HG02798 (cell line): ENCODE measurements around the gene HSPB8.

ENCODE experiments used
- ATAC-seq: cut with Tn5 transposase; IDR thresholded peaks from one replicate; pipeline ENCODE4 v1.9.1; 2021; ENCODE audit warnings: mild to moderate bottlenecking; ENCODE audit not compliant: unreplicated experiment, poor library complexity

Gene HSPB8, protein sequence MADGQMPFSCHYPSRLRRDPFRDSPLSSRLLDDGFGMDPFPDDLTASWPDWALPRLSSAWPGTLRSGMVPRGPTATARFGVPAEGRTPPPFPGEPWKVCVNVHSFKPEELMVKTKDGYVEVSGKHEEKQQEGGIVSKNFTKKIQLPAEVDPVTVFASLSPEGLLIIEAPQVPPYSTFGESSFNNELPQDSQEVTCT

DNA sequence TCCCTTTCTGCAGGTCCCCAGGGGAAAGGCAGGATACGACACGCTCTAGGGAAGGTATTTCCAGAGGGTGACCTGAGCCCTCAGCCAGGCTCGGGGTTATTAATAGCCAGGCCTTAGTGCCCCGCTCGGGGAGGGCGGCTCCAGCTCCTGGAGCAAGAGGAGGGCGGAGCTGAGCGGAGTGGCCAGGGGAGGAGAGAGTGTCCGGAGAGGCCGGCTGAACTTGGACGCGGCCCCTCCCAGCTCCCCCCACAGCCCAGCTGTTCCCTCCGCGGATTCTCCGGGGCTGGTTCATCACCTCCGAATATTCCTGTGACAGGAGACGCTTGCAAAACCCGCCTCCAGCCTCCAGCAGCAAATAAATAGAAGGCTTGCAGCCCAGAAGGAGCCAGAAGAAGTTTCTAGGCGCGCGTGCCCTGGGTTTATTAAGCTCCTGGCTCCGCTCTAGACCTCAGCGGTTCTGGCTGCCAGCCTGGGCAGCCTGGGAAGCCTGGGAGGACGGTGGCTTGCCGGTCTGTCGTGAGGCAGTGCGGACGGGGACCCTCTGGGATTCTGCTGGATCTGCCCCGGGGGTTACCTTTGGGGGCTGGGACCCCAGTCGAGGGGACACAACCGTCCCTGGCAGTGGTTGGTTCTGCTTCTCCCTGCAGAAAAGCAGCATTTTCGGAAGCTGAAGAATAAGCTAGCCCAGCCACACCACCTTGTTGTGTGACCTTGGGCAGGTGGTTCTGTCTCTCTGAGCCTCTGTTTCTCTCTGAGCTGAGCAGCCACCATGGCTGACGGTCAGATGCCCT is at the start of gene HSPB8:
Gene HSPB8, plus strand, starts transcription at position 388 of the 791 bp plus-strand sequence. Its CDS starts 382 bp downstream, at position 770.
- no peak for ATAC-seq

DNA sequence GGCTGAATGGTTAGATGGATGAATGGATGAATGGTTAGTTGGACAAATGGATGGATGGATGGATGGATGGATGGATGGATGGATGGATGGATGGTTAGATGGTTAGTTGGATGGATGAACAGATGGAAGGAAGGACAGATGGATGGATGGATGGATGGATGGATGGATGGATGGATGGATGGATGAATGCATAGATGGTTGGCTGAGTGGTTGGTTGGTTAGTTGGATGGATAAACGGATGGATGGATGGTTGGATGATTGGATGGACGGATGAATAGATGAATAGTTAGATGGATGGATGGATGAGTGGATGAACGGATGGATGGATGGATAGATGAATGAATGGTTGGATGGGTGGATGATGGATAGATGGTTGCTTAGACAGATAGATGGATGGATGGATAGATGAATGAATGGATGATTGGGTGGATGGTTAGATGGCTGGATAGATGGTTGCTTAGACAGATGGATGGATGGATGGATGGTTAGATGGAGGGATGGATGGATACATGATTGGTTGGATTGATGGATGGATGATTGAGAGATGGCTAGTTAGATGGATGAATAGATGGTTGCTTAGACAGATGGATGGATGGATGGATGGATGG is 48.8 kb upstream of the HSPB8 start:
- ATAC-seq: no peak

DNA sequence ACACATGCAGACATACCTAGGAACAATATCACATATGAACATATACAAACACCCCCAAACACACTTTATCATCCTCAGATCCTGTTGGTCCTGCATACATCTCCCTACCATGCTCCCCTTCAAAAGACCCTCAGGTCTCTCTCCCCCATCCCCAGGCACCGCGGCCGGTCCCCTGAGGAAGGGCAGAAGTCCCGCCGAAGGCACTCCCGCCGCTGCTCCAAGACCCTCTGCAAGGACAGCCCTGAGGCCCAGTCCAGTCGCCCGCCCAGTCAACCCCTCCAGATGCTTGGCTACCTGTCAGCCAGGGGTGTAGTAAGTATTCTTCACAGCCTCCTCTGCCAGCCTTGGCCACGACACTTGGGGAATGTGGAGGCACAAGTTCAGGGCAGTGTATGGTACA is 48.2 kb upstream of the HSPB8 start:
- no peak for ATAC-seq

DNA sequence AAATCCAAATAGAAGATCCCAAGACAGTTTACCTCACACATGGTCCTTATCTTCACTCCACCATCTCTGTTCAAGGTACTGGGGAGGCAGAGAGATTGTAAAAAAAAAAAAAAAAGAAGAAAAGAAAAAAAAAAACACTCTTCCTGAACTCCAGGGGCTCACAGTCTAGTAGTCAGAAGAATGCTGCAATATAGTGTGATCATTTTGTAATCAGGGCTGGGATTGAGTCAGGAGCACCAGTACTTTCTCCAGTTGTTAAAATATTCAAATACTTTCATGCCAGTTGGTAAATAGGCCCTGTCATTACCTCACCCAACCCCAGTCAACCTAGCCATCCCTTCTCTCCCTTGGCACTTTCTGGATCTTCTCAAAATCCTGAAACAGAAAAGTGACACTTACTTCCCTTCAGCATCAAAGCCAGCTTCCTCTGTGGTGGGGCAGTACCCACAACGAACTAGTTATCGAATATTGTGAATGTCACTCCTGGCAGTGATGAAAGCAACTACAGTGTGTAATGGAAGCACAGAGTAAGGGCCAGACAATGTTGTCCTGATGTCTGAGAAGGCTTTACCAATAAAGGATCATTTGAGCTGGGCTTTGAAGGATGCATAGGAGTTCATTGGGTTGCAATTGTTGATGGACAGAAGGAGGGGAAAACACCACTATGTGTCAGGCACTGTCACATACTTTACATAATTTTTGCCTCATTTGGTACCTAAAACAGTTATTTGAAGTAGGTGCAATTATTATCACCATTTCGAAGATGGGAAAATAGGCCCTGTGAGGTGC is 44.3 kb upstream of the HSPB8 start:
- ATAC-seq: no peak

DNA sequence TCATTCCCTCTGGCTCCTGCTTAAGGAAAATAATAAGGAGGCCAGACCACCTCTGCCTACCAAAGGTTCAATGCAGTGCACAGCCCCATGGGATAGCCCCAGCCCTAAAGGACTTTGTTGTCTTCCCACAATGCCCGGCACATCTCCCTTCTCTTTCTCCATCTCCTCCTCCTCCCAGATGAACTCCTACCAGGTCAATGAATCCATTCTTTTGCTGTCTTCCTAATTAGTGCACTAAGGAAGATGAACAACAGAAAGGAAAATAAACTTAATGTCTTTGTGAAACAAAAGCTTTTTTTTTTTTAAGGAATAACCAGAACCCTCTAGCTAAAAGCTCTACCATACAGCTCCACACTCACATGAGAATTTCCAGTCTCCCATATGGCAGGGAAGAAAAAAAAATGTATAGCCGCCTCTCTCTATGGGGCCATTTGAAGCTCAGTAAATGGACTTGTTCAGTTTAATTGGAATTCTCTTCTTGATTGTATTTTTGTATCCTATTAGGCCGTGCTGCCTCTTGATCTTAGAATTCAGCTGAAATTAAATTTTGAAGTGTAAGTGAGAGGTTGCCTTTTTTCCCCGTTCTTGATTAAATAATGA is 41.8 kb upstream of the HSPB8 start:
- no peak for ATAC-seq

DNA sequence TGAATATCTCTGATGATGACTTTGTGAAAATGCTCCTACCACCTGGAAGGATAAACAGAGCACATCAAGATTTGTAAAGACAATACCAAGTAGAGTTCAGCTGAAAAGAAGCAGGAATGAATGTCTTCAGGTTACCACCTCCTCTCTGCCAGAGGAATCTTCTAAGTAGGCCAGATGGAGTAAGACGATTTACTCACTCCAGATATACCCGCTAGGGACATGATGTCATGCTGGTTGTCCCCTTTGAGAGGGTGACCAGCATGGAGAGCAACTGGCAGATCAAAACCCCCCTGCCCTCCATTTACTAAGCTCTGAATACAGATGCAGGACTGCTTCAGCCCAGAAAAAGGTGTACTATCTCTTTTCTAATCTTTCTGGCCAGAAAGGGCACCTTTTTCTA is 39.3 kb upstream of the HSPB8 start:
- ATAC-seq: no peak

DNA sequence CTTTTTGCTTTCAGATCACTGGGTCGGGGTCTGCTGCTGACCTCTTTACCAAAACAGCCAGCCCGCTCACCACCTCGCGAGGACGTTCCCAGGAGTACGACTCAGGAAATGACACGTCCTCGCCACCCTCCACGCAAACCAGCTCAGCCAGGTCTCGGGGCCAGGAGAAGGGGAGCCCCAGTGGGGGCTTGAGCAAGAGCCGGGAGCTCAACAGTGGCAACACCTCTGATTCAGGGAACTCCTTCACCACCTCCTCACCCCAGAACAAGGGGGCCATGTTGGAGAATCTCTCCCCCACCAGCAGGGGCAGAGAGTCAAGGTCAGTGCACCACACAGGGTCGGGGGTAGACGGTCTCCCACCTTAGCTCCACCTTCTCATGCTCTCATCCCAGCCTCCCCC is 33.4 kb upstream of the HSPB8 start:
- no peak for ATAC-seq

DNA sequence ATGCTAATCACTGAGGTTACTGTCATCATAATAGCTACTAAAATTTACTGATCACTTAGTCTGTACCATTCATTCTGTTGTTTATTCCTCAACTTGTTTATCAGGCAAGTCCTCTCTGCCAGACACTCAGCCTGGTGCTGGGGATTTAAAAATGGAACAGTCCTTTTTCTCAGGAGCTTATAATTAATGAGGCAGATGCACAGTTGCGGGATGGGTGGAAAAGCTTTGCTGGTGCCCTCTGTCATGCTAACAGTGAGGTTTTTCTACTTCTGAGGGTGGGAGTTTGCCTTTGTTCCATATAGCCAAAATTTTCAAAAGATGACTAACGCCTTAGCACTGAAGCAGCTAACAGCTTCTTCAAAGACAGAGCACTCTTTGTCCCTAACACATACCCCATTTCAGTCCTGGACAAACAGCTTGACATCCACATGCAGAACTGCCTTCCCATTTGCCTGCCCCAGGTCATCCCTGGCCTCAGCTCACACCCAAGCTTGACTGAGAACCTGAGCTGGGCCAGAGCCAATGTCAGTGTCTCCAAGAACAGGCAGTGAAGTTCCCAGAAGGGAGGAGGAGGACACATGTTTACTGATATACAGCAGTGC is 30.8 kb upstream of the HSPB8 start:
- no peak for ATAC-seq

DNA sequence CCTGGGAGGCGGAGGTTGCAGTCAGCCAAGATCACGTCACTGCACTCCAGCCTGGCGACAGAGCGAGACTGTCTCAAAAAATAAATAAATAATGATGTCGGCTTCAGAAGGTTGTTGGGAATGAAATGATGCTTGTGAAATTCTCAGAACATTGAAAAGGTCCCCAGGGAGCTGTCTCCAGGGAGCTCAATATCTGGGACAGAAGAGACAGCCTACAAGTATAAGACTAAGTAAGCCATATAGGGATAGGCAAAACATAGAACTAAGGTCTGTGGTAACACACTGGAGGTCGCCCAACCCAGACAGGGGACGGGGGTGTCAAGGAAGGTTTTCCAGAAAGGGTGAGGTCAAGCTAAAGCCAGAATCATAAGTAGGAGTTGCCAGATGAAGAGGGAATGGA is 29.5 kb upstream of the HSPB8 start:
- no peak for ATAC-seq

DNA sequence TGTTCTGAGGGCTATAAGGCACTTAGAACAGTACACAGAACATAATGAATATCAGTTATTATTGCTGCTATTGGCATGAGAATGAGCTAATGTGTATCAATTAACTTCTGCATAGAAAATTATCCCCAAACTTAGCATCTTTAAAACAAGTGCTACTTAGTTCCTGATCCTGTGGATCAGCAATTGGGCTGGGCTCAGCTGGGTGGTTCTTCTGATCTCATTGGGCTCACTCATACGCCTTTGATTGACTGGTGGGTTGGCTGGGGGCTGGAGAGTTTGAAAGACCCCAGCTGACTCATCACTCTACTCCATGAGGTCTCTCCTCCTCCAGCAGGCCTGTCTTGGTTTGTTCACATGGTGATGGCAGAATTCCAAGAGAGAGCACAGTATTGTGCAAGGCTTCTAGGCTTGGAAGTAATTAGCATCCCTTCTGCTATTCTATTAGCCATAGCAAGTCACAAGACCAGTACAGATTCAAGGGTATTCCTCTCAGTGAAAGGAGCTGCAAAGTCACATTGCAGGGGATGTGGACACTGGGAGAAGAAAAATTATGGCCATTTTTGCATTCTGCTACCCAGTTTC is 27.2 kb upstream of the HSPB8 start:
- ATAC-seq: no peak

DNA sequence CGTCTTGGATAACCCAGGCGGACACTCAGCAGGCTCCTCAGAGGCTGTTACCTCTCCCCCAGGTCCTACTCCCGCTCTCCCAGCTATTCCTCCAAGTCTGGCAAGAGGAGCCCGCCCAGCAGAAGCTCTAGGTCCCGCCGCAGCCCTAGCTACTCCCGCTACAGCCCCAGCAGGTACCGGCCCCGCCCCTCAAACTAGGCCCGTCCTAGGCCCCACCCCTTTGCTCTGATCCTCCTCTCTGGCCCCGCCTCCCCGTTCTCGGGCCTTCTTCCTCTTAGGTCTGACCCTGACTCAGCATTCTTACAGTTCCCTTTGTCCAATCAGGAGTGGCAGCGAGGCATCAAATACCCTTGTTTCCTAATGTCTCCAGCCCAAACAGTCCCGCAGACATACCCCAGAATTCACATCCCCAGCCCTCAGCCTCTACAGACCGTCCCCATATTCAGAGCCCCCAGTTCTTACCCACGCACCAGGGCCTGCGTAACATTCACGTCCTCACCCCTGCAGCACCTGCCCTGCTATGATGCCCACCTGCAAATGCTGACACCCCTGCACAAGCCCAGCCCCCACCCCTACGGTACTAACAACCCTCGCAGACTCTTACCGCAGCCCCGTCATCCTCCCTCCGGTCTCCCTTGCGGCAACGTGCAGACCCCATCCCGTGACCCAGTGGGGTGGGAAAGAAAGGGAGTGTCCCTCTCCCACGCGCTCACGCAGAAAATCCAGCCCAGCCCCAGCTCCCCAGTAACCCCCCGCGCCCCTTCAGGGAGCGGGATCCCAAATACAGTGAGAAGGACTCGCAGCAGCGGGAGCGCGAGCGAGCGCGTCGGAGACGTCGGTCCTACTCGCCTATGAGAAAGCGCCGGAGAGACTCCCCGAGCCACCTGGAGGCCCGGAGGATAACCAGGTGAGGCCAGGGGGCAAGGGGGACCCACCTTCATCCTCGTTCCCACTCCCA is 25.0 kb upstream of the HSPB8 start:
- ATAC-seq: no peak

DNA sequence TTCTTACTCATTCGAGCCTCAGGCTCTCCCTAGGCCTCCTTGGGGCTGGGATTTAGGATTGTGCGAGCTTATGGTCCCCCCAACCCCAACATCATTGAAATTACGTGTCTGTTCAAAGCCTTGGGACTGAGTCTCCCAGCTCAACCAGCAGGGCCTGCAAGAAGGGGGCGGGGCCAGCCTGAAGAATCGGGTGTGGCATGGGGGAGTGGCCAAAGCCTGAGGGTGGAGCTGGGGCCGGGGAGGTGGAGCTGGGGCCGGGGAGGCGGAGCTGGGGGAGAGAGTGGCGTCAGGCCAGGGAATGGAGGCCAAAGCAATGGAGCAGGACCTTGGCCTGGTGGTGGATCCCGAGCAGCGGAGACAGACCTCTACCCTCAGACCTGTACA is 24.3 kb upstream of the HSPB8 start:
- ATAC-seq: no peak

DNA sequence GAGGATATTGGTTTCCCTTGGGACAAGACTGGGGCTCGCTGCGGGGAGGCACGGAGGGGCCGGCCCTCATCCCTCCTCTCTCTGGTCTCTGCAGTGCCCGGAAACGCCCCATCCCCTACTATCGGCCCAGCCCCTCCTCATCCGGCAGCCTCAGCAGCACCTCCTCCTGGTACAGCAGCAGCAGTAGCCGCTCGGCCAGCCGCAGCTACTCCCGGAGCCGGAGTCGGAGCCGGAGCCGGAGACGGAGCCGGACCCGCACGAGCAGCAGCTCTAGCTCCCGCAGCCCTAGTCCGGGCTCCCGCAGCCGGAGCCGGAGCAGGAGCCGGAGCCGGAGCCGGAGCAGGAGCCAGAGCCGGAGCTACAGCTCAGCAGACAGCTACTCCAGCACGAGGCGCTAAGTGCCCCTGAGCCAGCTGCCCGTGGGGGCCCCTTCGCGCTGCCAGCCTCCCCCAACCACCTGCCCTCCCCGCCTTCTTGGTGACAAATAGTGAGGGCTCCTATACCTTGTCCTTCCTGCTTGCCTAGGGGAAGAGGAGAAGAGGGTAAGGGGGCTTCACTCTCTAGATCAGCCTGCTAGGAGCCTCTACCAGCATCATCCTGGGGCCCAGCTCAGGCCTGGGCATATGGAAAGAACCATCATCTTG is 22.2 kb upstream of the HSPB8 start:
- ATAC-seq: no peak

DNA sequence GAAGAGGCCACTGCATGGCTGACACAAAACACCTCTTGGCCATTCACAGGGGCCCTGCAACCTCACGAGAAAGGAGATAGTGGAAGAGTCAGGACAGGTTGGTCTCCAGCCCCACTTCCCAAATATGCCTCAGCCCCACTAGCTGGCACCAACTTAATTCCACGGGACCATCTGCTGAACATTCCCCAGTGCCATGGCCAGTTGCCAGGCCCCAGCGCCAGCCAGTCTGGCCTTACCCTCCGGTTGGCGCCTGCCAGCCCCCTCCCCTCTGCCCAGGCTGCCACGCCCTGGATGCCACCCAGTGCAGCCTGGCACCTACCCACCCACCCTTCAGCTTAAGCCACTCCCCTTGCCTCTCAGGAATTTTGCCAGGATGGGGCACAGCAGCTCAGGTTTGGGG is 21.2 kb upstream of the HSPB8 start:
- ATAC-seq: no peak

DNA sequence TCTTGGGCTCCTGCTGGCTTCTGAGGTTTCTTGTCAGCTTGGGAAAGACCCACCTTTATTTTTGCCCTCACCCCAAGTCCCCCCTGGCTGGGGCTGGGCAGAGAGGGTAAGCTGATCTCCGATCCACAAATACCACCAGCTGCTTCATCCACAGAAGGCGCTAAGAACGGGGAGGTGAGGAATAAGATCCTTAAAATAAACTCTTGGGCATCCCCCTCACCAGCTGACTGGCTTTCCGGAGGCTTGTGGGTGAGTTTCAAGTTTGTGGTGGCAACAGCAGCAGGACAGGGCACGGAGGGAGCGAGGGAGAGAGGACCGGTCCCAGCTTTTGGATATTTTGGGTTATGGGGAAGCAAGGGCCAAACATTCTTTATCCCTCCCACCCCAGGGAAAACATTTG is 20.8 kb upstream of the HSPB8 start:
- no peak for ATAC-seq

DNA sequence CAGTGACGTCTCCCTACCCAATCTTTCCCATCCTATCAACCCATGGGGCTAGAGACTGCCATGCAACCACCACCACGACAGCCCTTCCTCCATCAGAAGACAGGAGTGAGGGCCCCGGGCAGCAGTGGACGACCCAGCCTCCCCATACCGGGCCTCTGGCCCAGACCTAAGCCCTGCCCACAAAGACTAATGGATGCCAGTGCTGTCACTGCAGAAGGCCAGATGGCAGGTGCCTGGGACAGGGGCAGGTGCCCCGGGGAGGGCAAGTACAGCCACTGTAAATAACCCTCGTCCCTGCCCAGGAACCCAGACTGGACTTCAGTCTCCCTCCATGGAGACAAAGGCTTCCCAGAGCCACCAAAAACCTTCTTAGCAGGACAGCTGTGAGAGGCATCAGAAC is 20.3 kb upstream of the HSPB8 start:
- ATAC-seq: no peak

DNA sequence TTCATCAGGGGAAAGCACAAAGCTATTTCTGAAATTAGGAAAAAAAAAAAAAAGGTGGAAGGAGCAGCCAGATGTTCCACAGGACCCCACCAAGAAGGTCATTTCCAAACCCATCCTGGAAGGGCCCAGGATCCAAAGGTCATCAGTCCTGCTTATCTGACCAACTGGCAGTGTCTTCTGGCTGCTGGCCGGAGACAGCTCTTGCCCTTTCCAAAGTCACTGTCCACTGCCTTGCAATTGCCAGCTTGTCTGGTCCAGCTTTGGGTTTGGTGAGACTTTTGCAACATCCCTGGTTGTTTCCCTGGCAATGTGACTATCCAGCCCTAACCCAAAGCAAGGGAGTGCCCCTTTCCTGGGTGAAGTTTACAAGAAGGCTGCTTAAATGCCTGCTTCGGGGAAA is 18.9 kb upstream of the HSPB8 start:
- ATAC-seq: no peak

DNA sequence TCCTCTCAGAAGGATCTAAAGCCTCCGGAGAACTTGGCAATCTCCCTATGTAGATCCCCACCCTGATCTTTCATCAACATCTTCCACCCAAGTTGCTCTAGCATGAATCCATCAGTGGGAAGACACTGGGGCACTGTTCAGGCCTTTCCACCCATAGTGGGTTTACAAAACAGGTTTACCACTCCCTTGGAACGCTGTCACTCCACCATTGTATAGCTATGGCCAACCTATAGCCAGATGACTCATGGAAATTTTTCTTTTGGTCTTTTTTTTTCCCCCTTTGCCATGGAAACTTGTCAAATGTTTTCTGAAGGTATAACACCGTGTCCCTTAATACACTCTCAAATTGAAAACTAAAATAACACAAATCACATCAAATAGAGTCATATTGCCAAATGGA is 10.8 kb upstream of the HSPB8 start:
- ATAC-seq: no peak
